Neural progenitor cell (in vitro differentiated cells): ENCODE data around the gene CLSTN2.

Experiments used
- EZH2 ChIP-seq: fragments of 200-600 bp; sonication (generic); IDR thresholded peaks from 2 replicates; pipeline ENCODE4 v1.6.1; 2017; ENCODE audit warnings: antibody characterized with exemption, mild to moderate bottlenecking, moderate library complexity
- EZH2phosphoT487 ChIP-seq: fragments of 200-600 bp; sonication (generic); IDR thresholded peaks from 2 replicates; pipeline ENCODE4 v1.6.1; 2017; ENCODE audit warnings: antibody characterized with exemption
- TF ChIP-seq, protein P1 (sequence below): fragments of 200-600 bp; sonication (generic); IDR thresholded peaks from 2 replicates; pipeline ENCODE4 v1.5.1; 2017; ENCODE audit warnings: antibody characterized with exemption, mild to moderate bottlenecking

- TF ChIP-seq, protein P1, sequence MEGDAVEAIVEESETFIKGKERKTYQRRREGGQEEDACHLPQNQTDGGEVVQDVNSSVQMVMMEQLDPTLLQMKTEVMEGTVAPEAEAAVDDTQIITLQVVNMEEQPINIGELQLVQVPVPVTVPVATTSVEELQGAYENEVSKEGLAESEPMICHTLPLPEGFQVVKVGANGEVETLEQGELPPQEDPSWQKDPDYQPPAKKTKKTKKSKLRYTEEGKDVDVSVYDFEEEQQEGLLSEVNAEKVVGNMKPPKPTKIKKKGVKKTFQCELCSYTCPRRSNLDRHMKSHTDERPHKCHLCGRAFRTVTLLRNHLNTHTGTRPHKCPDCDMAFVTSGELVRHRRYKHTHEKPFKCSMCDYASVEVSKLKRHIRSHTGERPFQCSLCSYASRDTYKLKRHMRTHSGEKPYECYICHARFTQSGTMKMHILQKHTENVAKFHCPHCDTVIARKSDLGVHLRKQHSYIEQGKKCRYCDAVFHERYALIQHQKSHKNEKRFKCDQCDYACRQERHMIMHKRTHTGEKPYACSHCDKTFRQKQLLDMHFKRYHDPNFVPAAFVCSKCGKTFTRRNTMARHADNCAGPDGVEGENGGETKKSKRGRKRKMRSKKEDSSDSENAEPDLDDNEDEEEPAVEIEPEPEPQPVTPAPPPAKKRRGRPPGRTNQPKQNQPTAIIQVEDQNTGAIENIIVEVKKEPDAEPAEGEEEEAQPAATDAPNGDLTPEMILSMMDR = no peak
- no peak for TF ChIP-seq EZH2
- no peak for TF ChIP-seq EZH2phosphoT487
Observed at GRCh38 chr3:140522653-140523380, 587.8 kb downstream of the CLSTN2 start.
